ENCODE data around the gene UBE2H.
"Not testable (repeated sequence)": the region's sequence is repeated elsewhere in the genome, so short reads cannot be mapped to it uniquely, and the experiment has no call there.

Gene UBE2H

GRCh38 chr7:129908181-129908580 lies 44.6 kb downstream of the UBE2H start:
- DNase-seq (ENCODE audit: low read depth in 2 of 2), result no peak

- DNase-seq (ENCODE audit: low read depth in 2 of 2), result no peak
These were observed 45.5 kb downstream of the UBE2H start for GRCh38 chr7:129907122-129907736.

- DNase-seq (ENCODE audit: low read depth in 2 of 2), result no peak
These were observed 46.1 kb downstream of the UBE2H start for GRCh38 chr7:129906700-129907099.

- no peak for DNase-seq (ENCODE audit: low read depth in 2 of 2)
These were observed 48.8 kb downstream of the UBE2H start for GRCh38 chr7:129903935-129904334.

- DNase-seq (ENCODE audit: low read depth in 2 of 2), result no peak
These were observed 49.9 kb downstream of the UBE2H start for GRCh38 chr7:129902788-129903422.

- DNase-seq (ENCODE audit: low read depth in 2 of 2), result no peak
These were observed 54.1 kb downstream of the UBE2H start for GRCh38 chr7:129898502-129899160.

- DNase-seq (ENCODE audit: low read depth in 2 of 2), result no peak
These were observed 54.8 kb downstream of the UBE2H start for GRCh38 chr7:129898007-129898406.

- DNase-seq (ENCODE audit: low read depth in 2 of 2), result no peak
These were observed 56.0 kb downstream of the UBE2H start for GRCh38 chr7:129896568-129897382.

GRCh38 chr7:129894184-129894583 lies 58.6 kb downstream of the UBE2H start:
- not testable (repeated sequence) for DNase-seq (ENCODE audit: low read depth in 2 of 2)

- no peak for DNase-seq (ENCODE audit: low read depth in 2 of 2)
These were observed 62.7 kb downstream of the UBE2H start for GRCh38 chr7:129890090-129890489.

GRCh38 chr7:129889133-129889844 lies 63.5 kb downstream of the UBE2H start:
- no peak for DNase-seq (ENCODE audit: low read depth in 2 of 2)

- no peak for DNase-seq (ENCODE audit: low read depth in 2 of 2)
These were observed 64.9 kb downstream of the UBE2H start for GRCh38 chr7:129887865-129888264.

- DNase-seq (ENCODE audit: low read depth in 2 of 2), result no peak
These were observed 66.0 kb downstream of the UBE2H start for GRCh38 chr7:129886818-129887186.

- DNase-seq (ENCODE audit: low read depth in 2 of 2), result no peak
These were observed 66.5 kb downstream of the UBE2H start for GRCh38 chr7:129886167-129886817.

GRCh38 chr7:129884495-129884894 lies 68.3 kb downstream of the UBE2H start:
- no peak for DNase-seq (ENCODE audit: low read depth in 2 of 2)

- no peak for DNase-seq (ENCODE audit: low read depth in 2 of 2)
These were observed 69.6 kb downstream of the UBE2H start for GRCh38 chr7:129883151-129883550.

GRCh38 chr7:129882531-129882930 lies 70.2 kb downstream of the UBE2H start:
- no peak for DNase-seq (ENCODE audit: low read depth in 2 of 2)

GRCh38 chr7:129877146-129877792 lies 75.5 kb downstream of the UBE2H start:
- no peak for DNase-seq (ENCODE audit: low read depth in 2 of 2)

GRCh38 chr7:129875745-129876411 lies 76.9 kb downstream of the UBE2H start:
- DNase-seq (ENCODE audit: low read depth in 2 of 2), result no peak

GRCh38 chr7:129875160-129875559 lies 77.6 kb downstream of the UBE2H start:
- DNase-seq (ENCODE audit: low read depth in 2 of 2), result no peak
